DND-41 (cell line): ENCODE data around the gene LMNTD2.

Source experiments
- ATAC-seq: fragments of 200-7000 bp; cut with Tn5 transposase; 3 replicates; pipeline ENCODE4 v1.9.1; 2021; ENCODE audit warnings: low read depth; ENCODE audit not compliant: insufficient read depth
- DNase-seq: peaks from one replicate; pipeline ENCODE4 v3.0.0-alpha.2; 2020
- H2AFZ ChIP-seq: 2 replicates; pipeline ENCODE4 v1.6.0; 2012; ENCODE audit warnings: low read depth, low read length
- H3K27ac ChIP-seq: 2 replicates; pipeline ENCODE4 v1.5.1; 2012; ENCODE audit warnings: low read length, inconsistent platforms
- H3K27me3 ChIP-seq: fragments of 200-600 bp; sonication (generic); 2 replicates; pipeline ENCODE4 v1.6.0; 2012; ENCODE audit warnings: low read length, mild to moderate bottlenecking, inconsistent platforms; ENCODE audit not compliant: insufficient read depth, poor library complexity
- H3K36me3 ChIP-seq: 2 replicates; pipeline ENCODE4 v1.5.1; 2012; ENCODE audit warnings: low read length, inconsistent platforms; ENCODE audit not compliant: insufficient read depth
- H3K4me1 ChIP-seq: 2 replicates; pipeline ENCODE4 v1.5.1; 2012; ENCODE audit warnings: mild to moderate bottlenecking, low read length; ENCODE audit not compliant: insufficient read depth
- H3K4me2 ChIP-seq: 2 replicates; pipeline ENCODE4 v1.6.0; 2012; ENCODE audit warnings: mild to moderate bottlenecking, moderate library complexity, low read length, inconsistent platforms; ENCODE audit not compliant: insufficient read depth
- H3K4me3 ChIP-seq, 2 experiments: fragments of 200-600 bp in 1 of 2; shearing (Covaris generic) in 1 of 2; 2 replicates each; pipeline ENCODE4 v1.5.1; 2012 to 2016; ENCODE audit warnings: inconsistent platforms in 2 of 2, low read length in 2 of 2, mild to moderate bottlenecking in 2 of 2, low read depth in 1 of 2, moderate library complexity in 1 of 2
- H3K79me2 ChIP-seq: 2 replicates; pipeline ENCODE4 v1.6.0; 2012; ENCODE audit warnings: low read length, inconsistent platforms; ENCODE audit not compliant: insufficient read depth
- H3K9ac ChIP-seq: 2 replicates; pipeline ENCODE4 v1.6.0; 2012; ENCODE audit warnings: low read depth, mild to moderate bottlenecking, inconsistent platforms, low read length, moderate library complexity
- H3K9me3 ChIP-seq: 2 replicates; pipeline ENCODE4 v1.5.1; 2012; ENCODE audit warnings: low read length, moderate library complexity, mild to moderate bottlenecking, inconsistent platforms; ENCODE audit not compliant: insufficient read depth, severe bottlenecking
- H4K20me1 ChIP-seq: 2 replicates; pipeline ENCODE4 v1.6.0; 2012; ENCODE audit warnings: low read length; ENCODE audit not compliant: insufficient read depth
- CTCF ChIP-seq: IDR thresholded peaks from 2 replicates; pipeline ENCODE4 v1.5.1; 2012; ENCODE audit warnings: borderline replicate concordance, low read length, moderate library complexity, mild to moderate bottlenecking; ENCODE audit not compliant: poor library complexity, severe bottlenecking; ENCODE audit errors: extremely low read depth
- EZH2 ChIP-seq: IDR thresholded peaks from 3 replicates; pipeline ENCODE4 v1.6.1; 2012; ENCODE audit warnings: borderline replicate concordance, low read depth, mild to moderate bottlenecking, moderate library complexity, low read length, inconsistent platforms; ENCODE audit not compliant: severe bottlenecking

The LMNTD2 gene

GRCh38 chr11:516400-516799, 44.1 kb downstream of the LMNTD2 start:
- Histone ChIP-seq H3K4me2 (no peak overlapping the region), H3K36me3 (peaks cover 3% of the 10 kb centered on the region; the same call in 1 of the 2 replicates), H3K27me3 (no peaks in the 10 kb centered on the region), H3K4me1 (no peaks in the 10 kb centered on the region), H3K9me3 (peaks cover 5% of the 10 kb centered on the region), H4K20me1 (no peaks in the 10 kb centered on the region), H2AFZ (no peak overlapping the region), H3K79me2 (no peaks in the 10 kb centered on the region), H3K27ac (no peak overlapping the region), H3K4me3 (no peak overlapping the region), H3K9ac (no peak overlapping the region)
- no peak for ATAC-seq
- no peak for DNase-seq
- TF ChIP-seq CTCF (no peak), EZH2 (no peak)

DNA sequence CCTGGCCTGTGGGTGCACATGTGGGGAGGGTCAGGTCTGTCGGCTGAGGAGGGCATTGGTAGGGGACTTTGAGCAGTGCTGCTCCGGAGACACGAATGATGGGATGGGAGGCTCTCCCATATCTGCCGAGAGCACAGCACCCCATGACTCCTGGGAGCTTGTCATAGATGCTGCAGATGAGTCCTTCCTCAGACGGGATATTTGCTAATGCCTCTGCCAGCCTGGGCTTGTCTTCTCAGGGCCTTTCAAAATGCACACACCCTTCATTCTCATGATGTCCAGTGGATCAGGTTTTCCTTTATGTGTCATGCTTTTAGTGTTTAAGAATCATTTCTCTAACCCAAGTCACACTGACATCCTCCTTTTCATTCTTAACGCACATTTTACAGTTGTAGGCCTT, 45.4 kb downstream of the LMNTD2 start:
- Histone ChIP-seq H3K4me1 (no peaks in the 10 kb centered on the region), H3K27ac (no peak overlapping the region), H3K36me3 (peaks cover 4% of the 10 kb centered on the region), H2AFZ (no peak overlapping the region), H3K4me3 (no peak overlapping the region), H3K9me3 (peaks cover 5% of the 10 kb centered on the region), H3K9ac (no peak overlapping the region), H4K20me1 (no peaks in the 10 kb centered on the region), H3K79me2 (no peaks in the 10 kb centered on the region), H3K4me2 (no peak overlapping the region), H3K27me3 (no peaks in the 10 kb centered on the region)
- DNase-seq (no peak), ATAC-seq (no peak)
- TF ChIP-seq CTCF (no peak), EZH2 (no peak)

GRCh38 chr11:514606-515005, 45.9 kb downstream of the LMNTD2 start:
- peaks cover 9% of the 10 kb centered on the region for H3K36me3 ChIP-seq
- TF ChIP-seq EZH2 (no peak), CTCF (no peak)
- DNase-seq (no peak), ATAC-seq (no peak)
- no peak overlapping the region for H2AFZ ChIP-seq
- H4K20me1 ChIP-seq: no peaks in the 10 kb centered on the region
- no peak overlapping the region for H3K4me3 ChIP-seq
- no peak overlapping the region for H3K27ac ChIP-seq
- H3K79me2 ChIP-seq: no peaks in the 10 kb centered on the region
- peaks cover 5% of the 10 kb centered on the region for H3K9me3 ChIP-seq
- H3K4me2 ChIP-seq: no peak overlapping the region
- no peak overlapping the region for H3K9ac ChIP-seq
- H3K27me3 ChIP-seq: no peaks in the 10 kb centered on the region
- H3K4me1 ChIP-seq: no peaks in the 10 kb centered on the region
